OCI-M2 (cell line): ENCODE results near the gene ABCA7.

Experiments
- DNase-seq: peaks from one replicate; lab custom pipeline; 2025; ENCODE audit not compliant: unreplicated experiment; lab: John Stamatoyannopoulos, UW

Gene ABCA7

GRCh38 chr19:1039646-1040475, at the start of gene ABCA7:
Gene ABCA7 (plus strand): TSS chr19:1040107. CDS start chr19:1041362, 1,255 bp downstream.
- peak; percentile 74 for DNase-seq

GRCh38 chr19:990119-990571, 49.8 kb upstream of the ABCA7 start:
- DNase-seq = no peak

GRCh38 chr19:990746-991145, 49.2 kb upstream of the ABCA7 start:
- no peak for DNase-seq

GRCh38 chr19:991174-991931, 48.6 kb upstream of the ABCA7 start:
- DNase-seq = no peak

GRCh38 chr19:991932-992669, 47.8 kb upstream of the ABCA7 start:
- DNase-seq = no peak

GRCh38 chr19:992670-993055, 47.2 kb upstream of the ABCA7 start:
- DNase-seq = no peak

GRCh38 chr19:993361-993830, 46.5 kb upstream of the ABCA7 start:
- DNase-seq = no peak

- DNase-seq = no peak
These were observed 46.0 kb upstream of the ABCA7 start for GRCh38 chr19:993831-994393.

GRCh38 chr19:994516-994915, 45.4 kb upstream of the ABCA7 start:
- DNase-seq = no peak

- DNase-seq = no peak
These were observed 44.7 kb upstream of the ABCA7 start for GRCh38 chr19:995051-995827.

GRCh38 chr19:996051-996838, 43.7 kb upstream of the ABCA7 start:
- DNase-seq = no peak

GRCh38 chr19:998064-998463, 41.8 kb upstream of the ABCA7 start:
- no peak for DNase-seq

GRCh38 chr19:999379-999719, 40.6 kb upstream of the ABCA7 start:
- no peak for DNase-seq

GRCh38 chr19:1000095-1000494, 39.8 kb upstream of the ABCA7 start, which contains the start of gene GRIN3B:
Gene GRIN3B (plus strand): TSS chr19:1000419. CDS start chr19:1000438, 19 bp downstream.
- no peak for DNase-seq

- DNase-seq = no peak
These were observed 39.0 kb upstream of the ABCA7 start for GRCh38 chr19:1000591-1001537.

GRCh38 chr19:1001538-1002166, 38.3 kb upstream of the ABCA7 start:
- no peak for DNase-seq

- no peak for DNase-seq
These were observed 37.3 kb upstream of the ABCA7 start for GRCh38 chr19:1002600-1002999.

GRCh38 chr19:1003283-1003682, 36.6 kb upstream of the ABCA7 start:
- no peak for DNase-seq
